NT2/D1 (cell line): ENCODE measurements around the gene GINS2.

ENCODE experiments used
- DNase-seq: peaks from one replicate; pipeline ENCODE4 v3.0.0-alpha.2; 2011; ENCODE audit warnings: low read depth, low spot score
- H3K27me3 ChIP-seq: 2 replicates; pipeline ENCODE4 v1.6.0; 2011; ENCODE audit warnings: mild to moderate bottlenecking; ENCODE audit not compliant: insufficient read length, insufficient read depth
- H3K36me3 ChIP-seq: 2 replicates; pipeline ENCODE4 v1.6.1; 2011; ENCODE audit warnings: mild to moderate bottlenecking, low read length, mixed read lengths; ENCODE audit not compliant: insufficient read depth, insufficient read length
- H3K4me1 ChIP-seq: 2 replicates; pipeline ENCODE4 v1.5.1; 2011; ENCODE audit not compliant: insufficient read depth, insufficient read length
- H3K4me3 ChIP-seq: 2 replicates; pipeline ENCODE4 v1.5.1; 2011; ENCODE audit warnings: low read depth; ENCODE audit not compliant: insufficient read length
- H3K9ac ChIP-seq: 2 replicates; pipeline ENCODE4 v1.6.0; 2011; ENCODE audit warnings: low read depth; ENCODE audit not compliant: insufficient read length
- H3K9me3 ChIP-seq: 2 replicates; pipeline ENCODE4 v1.5.1; 2011; ENCODE audit warnings: mild to moderate bottlenecking, low read length; ENCODE audit not compliant: insufficient read depth
- SUZ12 ChIP-seq: IDR thresholded peaks from 2 replicates; pipeline ENCODE4 v1.6.1; 2011; ENCODE audit not compliant: insufficient read length, insufficient read depth; ENCODE audit errors: extremely low read depth
- YY1 ChIP-seq: IDR thresholded peaks from 2 replicates; pipeline ENCODE4 v1.6.1; 2011; ENCODE audit not compliant: insufficient read length, insufficient read depth
- ZNF274 ChIP-seq: IDR thresholded peaks from 2 replicates; pipeline ENCODE4 v1.6.1; 2011; ENCODE audit warnings: mild to moderate bottlenecking, low read depth, low read length

Gene GINS2

GRCh38 chr16:85698459-85698891, 9.7 kb upstream of the GINS2 start:
- no peak for DNase-seq
- no peak overlapping the region for H3K9ac ChIP-seq
- H3K4me3 ChIP-seq = no peak overlapping the region
- no peaks in the 10 kb centered on the region for H3K9me3 ChIP-seq
- no peak for TF ChIP-seq ZNF274
- TF ChIP-seq YY1 = no peak
- no peak for TF ChIP-seq SUZ12
- peaks cover 13% of the 10 kb centered on the region for H3K4me1 ChIP-seq
- H3K36me3 ChIP-seq = no peaks in the 10 kb centered on the region
- peaks cover 7% of the 10 kb centered on the region for H3K27me3 ChIP-seq

DNA sequence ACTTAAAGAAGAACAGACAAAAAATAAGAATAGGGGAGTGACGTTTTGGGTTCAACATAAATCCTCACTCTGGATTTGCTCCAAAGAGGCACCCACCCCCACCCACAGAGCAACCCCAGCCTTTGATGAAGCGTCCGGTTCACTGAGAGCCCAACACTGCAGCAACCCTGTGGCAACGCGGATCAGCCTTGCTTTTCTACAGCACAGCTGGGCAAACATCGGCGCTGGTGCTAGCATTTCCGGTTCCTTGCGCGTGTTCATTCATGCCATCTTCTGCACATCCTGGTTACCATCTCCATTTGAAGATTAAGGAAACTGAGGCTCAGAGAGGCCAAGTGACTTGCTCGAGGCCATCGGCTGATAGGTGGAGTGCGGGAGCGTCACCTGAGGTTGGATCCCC, 8.7 kb upstream of the GINS2 start:
- TF ChIP-seq YY1 (no peak), ZNF274 (no peak), SUZ12 (no peak)
- H3K36me3 ChIP-seq = no peaks in the 10 kb centered on the region
- no peak overlapping the region for H3K9ac ChIP-seq
- H3K4me1 ChIP-seq = peaks cover 13% of the 10 kb centered on the region
- peaks cover 7% of the 10 kb centered on the region for H3K27me3 ChIP-seq
- no peak overlapping the region for H3K4me3 ChIP-seq
- no peak for DNase-seq
- no peaks in the 10 kb centered on the region for H3K9me3 ChIP-seq

GRCh38 chr16:85696781-85697180, 8.0 kb upstream of the GINS2 start:
- Histone ChIP-seq H3K36me3 (no peaks in the 10 kb centered on the region), H3K4me1 (peaks cover 13% of the 10 kb centered on the region), H3K4me3 (no peak overlapping the region), H3K27me3 (peaks cover 9% of the 10 kb centered on the region), H3K9ac (no peak overlapping the region), H3K9me3 (no peaks in the 10 kb centered on the region)
- no peak for DNase-seq
- no peak for TF ChIP-seq ZNF274
- TF ChIP-seq YY1 = no peak

DNA sequence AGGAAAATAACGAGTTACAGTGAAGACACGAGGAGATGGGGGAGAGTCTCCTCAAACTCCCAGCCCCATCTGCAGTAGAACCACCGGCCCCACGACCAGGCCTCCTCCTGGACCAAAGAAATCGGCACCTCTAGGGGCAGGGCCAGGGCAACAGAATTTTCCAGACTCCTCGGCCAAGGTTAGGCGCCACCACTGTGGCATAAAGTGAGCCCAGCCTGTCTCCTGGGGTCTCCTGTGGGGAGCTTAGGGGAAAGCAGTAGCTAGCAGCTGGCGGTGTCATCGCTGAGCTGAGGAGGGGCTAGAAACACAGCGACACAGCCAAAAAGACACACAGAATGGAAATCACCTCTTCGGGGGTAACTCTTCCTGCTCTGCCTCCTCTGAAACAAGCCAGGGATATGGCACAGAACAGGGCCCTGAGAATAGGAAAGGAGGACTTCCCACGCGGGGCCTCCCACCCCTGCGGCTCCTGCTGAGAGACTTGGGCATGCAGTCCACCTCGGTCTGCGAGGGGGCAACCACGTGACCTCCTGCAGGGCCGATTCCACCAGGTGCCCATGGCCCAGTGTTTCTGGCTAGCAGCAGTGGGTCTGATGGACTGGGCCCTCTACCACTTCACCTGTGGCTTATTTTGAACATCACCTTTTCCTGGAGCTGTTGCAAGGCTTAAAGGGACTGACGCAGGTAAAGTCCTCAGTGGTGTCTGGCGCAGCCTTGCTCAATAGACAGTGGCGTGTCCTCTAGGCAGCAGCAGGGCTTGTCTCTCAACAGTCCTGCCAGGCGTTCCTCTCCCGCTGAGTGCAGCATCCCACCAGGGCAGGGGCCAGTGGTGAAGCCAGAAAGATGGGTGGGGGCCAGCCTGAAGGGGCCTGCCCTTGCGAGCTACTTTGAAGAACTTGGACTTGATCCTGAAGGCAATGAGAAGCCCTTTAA, 6.7 kb upstream of the GINS2 start:
- no peak overlapping the region for H3K4me3 ChIP-seq
- H3K9me3 ChIP-seq = no peaks in the 10 kb centered on the region
- no peak for DNase-seq
- no peaks in the 10 kb centered on the region for H3K36me3 ChIP-seq
- H3K9ac ChIP-seq = peak overlapping the region; percentile 1
- peaks cover 17% of the 10 kb centered on the region for H3K27me3 ChIP-seq
- peaks cover 13% of the 10 kb centered on the region for H3K4me1 ChIP-seq
- TF ChIP-seq SUZ12 (no peak), YY1 (no peak), ZNF274 (no peak)

DNA sequence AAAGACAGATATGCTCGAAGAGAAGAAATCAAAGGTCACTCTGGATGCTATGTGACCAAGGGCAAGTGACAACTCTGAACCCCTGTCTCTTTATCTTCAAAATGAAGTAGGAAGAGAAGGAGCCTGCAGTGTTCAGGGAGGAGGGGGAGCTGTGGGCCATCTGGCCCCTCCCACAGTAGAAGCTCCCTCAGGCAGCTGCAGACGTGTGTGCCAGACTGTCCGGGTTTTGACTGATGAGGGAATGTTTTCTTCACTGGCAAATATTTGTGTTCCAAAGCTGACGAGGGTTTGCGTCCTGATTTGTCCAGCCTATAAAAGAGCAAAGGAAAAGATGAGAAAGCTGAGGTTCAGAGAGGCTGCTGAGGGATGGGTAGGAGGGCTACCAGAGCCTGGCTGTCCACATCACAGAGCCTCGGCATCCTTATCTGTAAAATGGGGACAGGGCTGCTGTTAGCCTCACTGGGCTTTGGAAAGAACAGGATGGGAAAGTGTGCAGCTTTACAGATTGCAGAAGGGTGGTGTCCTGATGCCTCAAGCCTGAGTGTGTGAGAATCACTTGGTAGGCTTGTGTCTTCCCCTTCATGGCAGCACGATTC, 1.8 kb upstream of the GINS2 start:
- Histone ChIP-seq H3K9ac (no peak overlapping the region), H3K4me3 (no peak overlapping the region), H3K4me1 (peaks cover 7% of the 10 kb centered on the region), H3K36me3 (peaks cover 18% of the 10 kb centered on the region), H3K9me3 (no peaks in the 10 kb centered on the region), H3K27me3 (peaks cover 23% of the 10 kb centered on the region)
- no peak for DNase-seq
- TF ChIP-seq SUZ12 (no peak), YY1 (no peak), ZNF274 (no peak)

GRCh38 chr16:85689950-85690320, 1.2 kb upstream of the GINS2 start:
- no peak overlapping the region for H3K4me3 ChIP-seq
- no peak overlapping the region for H3K9ac ChIP-seq
- no peak for DNase-seq
- TF ChIP-seq ZNF274 (no peak), YY1 (no peak), SUZ12 (no peak)
- peaks cover 4% of the 10 kb centered on the region for H3K4me1 ChIP-seq
- H3K9me3 ChIP-seq = no peaks in the 10 kb centered on the region
- H3K36me3 ChIP-seq = peaks cover 24% of the 10 kb centered on the region
- H3K27me3 ChIP-seq = peaks cover 23% of the 10 kb centered on the region

- TF ChIP-seq SUZ12 (no peak), YY1 (no peak), ZNF274 (no peak)
- Histone ChIP-seq H3K4me3 (no peak overlapping the region), H3K27me3 (peaks cover 23% of the 10 kb centered on the region), H3K36me3 (peaks cover 28% of the 10 kb centered on the region), H3K4me1 (peaks cover 4% of the 10 kb centered on the region), H3K9me3 (no peaks in the 10 kb centered on the region), H3K9ac (no peak overlapping the region)
- DNase-seq = no peak
These were observed 663 bp upstream of the GINS2 start for GRCh38 chr16:85689285-85689949.
